Measurements from ENCODE around the gene RMND1. TPM values are rescaled to one million over a fixed set of nuclear protein-coding genes. Genes with fewer than 3 reads are reported as not detected.

Gene RMND1
- total and polyA plus RNA-seq, 2 of the 13 experiments (the other 11 are each of a cell fraction or from before 2014, with no cell fraction given): 34.0 to 72.5 TPM

DNA sequence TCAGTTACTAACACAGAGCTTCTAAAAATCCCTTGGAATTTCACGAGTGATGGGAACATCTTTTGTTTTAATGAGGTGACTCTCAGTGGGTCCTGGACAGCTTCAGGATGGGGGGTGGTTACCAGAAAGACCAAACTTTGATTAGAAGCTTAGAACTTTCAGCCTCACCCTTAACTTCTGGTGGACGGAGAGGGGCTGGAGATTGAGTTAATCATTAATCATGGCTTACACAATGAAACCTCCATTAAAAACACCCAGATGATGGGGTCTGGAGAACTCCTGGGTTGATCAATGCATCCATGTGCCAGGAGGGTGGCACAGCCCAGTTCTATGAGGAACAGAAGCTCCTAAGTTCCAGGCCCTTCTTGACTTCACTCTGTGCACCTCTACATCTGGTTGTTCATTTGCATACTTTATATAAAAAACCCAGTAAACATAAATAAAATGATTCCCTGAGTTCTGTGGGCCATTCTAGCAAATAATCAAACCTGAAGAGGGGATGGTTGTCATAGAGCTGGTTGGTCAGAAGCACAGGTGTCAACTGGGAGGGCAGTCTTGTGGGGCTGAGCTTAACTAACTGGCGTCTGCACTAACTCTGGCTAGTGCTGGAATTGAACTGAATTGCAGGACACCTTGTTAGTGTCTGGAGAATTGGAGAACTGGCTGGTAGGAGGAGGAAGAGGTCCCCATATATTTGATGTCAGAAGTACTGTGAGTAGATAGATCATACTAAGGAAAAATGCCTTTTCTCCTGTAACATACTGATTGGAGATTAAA lies 10.3 kb downstream of the RMND1 start (continued):
- TF ChIP-seq, protein P1, sequence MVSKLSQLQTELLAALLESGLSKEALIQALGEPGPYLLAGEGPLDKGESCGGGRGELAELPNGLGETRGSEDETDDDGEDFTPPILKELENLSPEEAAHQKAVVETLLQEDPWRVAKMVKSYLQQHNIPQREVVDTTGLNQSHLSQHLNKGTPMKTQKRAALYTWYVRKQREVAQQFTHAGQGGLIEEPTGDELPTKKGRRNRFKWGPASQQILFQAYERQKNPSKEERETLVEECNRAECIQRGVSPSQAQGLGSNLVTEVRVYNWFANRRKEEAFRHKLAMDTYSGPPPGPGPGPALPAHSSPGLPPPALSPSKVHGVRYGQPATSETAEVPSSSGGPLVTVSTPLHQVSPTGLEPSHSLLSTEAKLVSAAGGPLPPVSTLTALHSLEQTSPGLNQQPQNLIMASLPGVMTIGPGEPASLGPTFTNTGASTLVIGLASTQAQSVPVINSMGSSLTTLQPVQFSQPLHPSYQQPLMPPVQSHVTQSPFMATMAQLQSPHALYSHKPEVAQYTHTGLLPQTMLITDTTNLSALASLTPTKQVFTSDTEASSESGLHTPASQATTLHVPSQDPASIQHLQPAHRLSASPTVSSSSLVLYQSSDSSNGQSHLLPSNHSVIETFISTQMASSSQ (IDR thresholded peaks at IDR 0.05; ENCODE audit: low read depth): peak; percentile 96
- TF ChIP-seq, protein P1 (CRISPR knock-in tag; IDR thresholded peaks at IDR 0.05; ENCODE audit: borderline replicate concordance): peak; percentile 96
- TF ChIP-seq ZMYM3 (CRISPR knock-in tag; IDR thresholded peaks at IDR 0.05): no peak
- TF ChIP-seq MED8 (CRISPR knock-in tag; IDR thresholded peaks at IDR 0.05; ENCODE audit: insufficient replicate concordance): no peak
- TF ChIP-seq ZNF775 (CRISPR knock-in tag; IDR thresholded peaks at IDR 0.05; ENCODE audit: borderline replicate concordance): no peak
- TF ChIP-seq, protein P2, sequence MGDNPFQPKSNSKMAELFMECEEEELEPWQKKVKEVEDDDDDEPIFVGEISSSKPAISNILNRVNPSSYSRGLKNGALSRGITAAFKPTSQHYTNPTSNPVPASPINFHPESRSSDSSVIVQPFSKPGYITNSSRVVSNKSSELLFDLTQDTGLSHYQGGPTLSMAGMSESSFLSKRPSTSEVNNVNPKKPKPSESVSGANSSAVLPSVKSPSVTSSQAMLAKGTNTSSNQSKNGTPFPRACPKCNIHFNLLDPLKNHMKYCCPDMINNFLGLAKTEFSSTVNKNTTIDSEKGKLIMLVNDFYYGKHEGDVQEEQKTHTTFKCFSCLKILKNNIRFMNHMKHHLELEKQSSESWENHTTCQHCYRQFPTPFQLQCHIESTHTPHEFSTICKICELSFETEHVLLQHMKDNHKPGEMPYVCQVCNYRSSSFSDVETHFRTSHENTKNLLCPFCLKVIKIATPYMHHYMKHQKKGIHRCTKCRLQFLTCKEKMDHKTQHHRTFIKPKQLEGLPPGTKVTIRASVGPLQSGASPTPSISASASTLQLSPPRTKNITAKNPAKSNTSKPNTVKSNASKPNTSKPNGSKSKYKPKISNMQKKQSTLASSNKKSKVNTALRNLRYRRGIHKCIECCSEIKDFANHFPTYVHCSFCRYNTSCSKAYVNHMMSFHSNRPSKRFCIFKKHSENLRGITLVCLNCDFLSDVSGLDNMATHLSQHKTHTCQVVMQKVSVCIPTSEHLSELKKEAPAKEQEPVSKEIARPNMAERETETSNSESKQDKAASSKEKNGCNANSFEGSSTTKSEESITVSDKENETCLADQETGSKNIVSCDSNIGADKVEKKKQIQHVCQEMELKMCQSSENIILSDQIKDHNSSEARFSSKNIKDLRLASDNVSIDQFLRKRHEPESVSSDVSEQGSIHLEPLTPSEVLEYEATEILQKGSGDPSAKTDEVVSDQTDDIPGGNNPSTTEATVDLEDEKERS (CRISPR knock-in tag; IDR thresholded peaks at IDR 0.05): no peak
- TF ChIP-seq, protein P3, sequence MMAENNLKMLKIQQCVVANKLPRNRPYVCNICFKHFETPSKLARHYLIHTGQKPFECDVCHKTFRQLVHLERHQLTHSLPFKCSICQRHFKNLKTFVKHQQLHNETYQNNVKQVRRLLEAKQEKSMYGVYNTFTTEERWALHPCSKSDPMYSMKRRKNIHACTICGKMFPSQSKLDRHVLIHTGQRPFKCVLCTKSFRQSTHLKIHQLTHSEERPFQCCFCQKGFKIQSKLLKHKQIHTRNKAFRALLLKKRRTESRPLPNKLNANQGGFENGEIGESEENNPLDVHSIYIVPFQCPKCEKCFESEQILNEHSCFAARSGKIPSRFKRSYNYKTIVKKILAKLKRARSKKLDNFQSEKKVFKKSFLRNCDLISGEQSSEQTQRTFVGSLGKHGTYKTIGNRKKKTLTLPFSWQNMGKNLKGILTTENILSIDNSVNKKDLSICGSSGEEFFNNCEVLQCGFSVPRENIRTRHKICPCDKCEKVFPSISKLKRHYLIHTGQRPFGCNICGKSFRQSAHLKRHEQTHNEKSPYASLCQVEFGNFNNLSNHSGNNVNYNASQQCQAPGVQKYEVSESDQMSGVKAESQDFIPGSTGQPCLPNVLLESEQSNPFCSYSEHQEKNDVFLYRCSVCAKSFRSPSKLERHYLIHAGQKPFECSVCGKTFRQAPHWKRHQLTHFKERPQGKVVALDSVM (CRISPR knock-in tag; IDR thresholded peaks at IDR 0.05): no peak
- TF ChIP-seq KLF13 (CRISPR knock-in tag; IDR thresholded peaks at IDR 0.05): no peak
- TF ChIP-seq, protein P4, sequence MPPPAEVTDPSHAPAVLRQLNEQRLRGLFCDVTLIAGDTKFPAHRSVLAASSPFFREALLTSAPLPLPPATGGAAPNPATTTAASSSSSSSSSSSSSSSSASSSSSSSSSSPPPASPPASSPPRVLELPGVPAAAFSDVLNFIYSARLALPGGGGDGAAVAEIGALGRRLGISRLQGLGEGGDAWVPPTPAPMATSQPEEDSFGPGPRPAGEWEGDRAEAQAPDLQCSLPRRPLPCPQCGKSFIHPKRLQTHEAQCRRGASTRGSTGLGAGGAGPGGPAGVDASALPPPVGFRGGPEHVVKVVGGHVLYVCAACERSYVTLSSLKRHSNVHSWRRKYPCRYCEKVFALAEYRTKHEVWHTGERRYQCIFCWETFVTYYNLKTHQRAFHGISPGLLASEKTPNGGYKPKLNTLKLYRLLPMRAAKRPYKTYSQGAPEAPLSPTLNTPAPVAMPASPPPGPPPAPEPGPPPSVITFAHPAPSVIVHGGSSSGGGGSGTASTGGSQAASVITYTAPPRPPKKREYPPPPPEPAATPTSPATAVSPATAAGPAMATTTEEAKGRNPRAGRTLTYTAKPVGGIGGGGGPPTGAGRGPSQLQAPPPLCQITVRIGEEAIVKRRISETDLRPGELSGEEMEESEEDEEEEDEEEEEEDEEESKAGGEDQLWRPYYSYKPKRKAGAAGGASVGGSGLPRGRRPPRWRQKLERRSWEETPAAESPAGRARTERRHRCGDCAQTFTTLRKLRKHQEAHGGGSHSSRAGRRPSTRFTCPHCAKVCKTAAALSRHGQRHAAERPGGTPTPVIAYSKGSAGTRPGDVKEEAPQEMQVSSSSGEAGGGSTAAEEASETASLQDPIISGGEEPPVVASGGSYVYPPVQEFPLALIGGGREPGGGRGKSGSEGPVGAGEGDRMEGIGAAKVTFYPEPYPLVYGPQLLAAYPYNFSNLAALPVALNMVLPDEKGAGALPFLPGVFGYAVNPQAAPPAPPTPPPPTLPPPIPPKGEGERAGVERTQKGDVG (CRISPR knock-in tag; IDR thresholded peaks at IDR 0.05; ENCODE audit: borderline replicate concordance): no peak
- TF ChIP-seq ZSCAN20 (CRISPR knock-in tag; IDR thresholded peaks at IDR 0.05; ENCODE audit: borderline replicate concordance): 0 out of 2 replicates have a peak, but pooled peaks have one; percentile 22
- peak; percentile 100 for TF ChIP-seq HNRNPUL1 (IDR thresholded peaks at IDR 0.05; ENCODE audit: low read depth, low read length)
- no peak; the same call in 1 of the 2 replicates for TF ChIP-seq NCOA2 (CRISPR knock-in tag; IDR thresholded peaks at IDR 0.05)
- no peak for TF ChIP-seq BRCA1 (CRISPR knock-in tag; IDR thresholded peaks at IDR 0.05)
- TF ChIP-seq ZNF329 (CRISPR knock-in tag; IDR thresholded peaks at IDR 0.05; ENCODE audit: low read depth): no peak
- TF ChIP-seq WIZ (CRISPR knock-in tag; IDR thresholded peaks at IDR 0.05): no peak
- TF ChIP-seq SMAD1 (CRISPR knock-in tag; IDR thresholded peaks at IDR 0.05; ENCODE audit: borderline replicate concordance, low read depth): no peak

Data from HepG2 (cell line).